CD4-positive, alpha-beta memory T cell (primary cell): ENCODE measurements around the gene FANCE. TPM values are rescaled to one million over a fixed set of nuclear protein-coding genes. Genes with fewer than 3 reads are reported as not detected.

Experiments
- CTCF ChIA-PET: fragments of 350-600 bp; sonication (Branson Sonifier 250); formaldehyde crosslinking; loops from one replicate; lab custom pipeline; 2021; ENCODE audit warnings: inconsistent platforms; ENCODE audit not compliant: partially characterized antibody; lab: Charles Lee
- POLR2A ChIA-PET: fragments of 350-600 bp; sonication (Branson Sonifier 250); formaldehyde crosslinking; loops from one replicate; lab custom pipeline; 2021; ENCODE audit not compliant: partially characterized antibody; lab: Charles Lee
- DNase-seq, 5 donors: peaks; one replicate each; pipeline versions ENCODE4 v3.0.0 to v3.0.0-alpha.2; 2020 to 2022; ENCODE audit warnings: mixed read lengths in 1 of 5
- H3K27ac ChIP-seq: one replicate; pipeline ENCODE4 v1.7.0; 2013; ENCODE audit warnings: low read depth, low read length
- H3K27me3 ChIP-seq: 2 replicates; pipeline ENCODE4 v1.7.0; 2013; ENCODE audit warnings: mild to moderate bottlenecking, low read length, moderate library complexity; ENCODE audit not compliant: insufficient read depth
- H3K36me3 ChIP-seq: 2 replicates; pipeline ENCODE4 v1.7.0; 2013; ENCODE audit warnings: mild to moderate bottlenecking, low read length, moderate library complexity; ENCODE audit not compliant: insufficient read depth
- H3K4me1 ChIP-seq: 2 replicates; pipeline ENCODE4 v1.7.0; 2013; ENCODE audit warnings: mild to moderate bottlenecking, low read length, moderate library complexity; ENCODE audit not compliant: insufficient read depth
- H3K4me3 ChIP-seq, 2 donors: one replicate each; pipeline ENCODE4 v1.7.0; 2013; ENCODE audit warnings: low read length in 2 of 2, mild to moderate bottlenecking in 1 of 2
- H3K9me3 ChIP-seq, 2 donors: one replicate each; pipeline ENCODE4 v1.7.0; 2013; ENCODE audit warnings: low read length in 2 of 2, control low read depth in 1 of 2; ENCODE audit not compliant: control insufficient read depth in 1 of 2
- H3K27ac Mint-ChIP-seq, 7 donors: one replicate each; pipeline ENCODE4 v1.8.0; 2020 to 2021; ENCODE audit warnings: mixed read lengths in 7 of 7, mild to moderate bottlenecking in 6 of 7, inconsistent platforms in 3 of 7, moderate library complexity in 3 of 7
- H3K27me3 Mint-ChIP-seq, 2 donors: one replicate each; pipeline ENCODE4 v1.8.0; 2020 to 2021; ENCODE audit warnings: mixed read lengths in 2 of 2
- H3K36me3 Mint-ChIP-seq, 2 donors: one replicate each; pipeline ENCODE4 v1.8.0; 2020 to 2021; ENCODE audit warnings: mixed read lengths in 2 of 2, inconsistent platforms in 1 of 2, mild to moderate bottlenecking in 1 of 2
- H3K4me1 Mint-ChIP-seq, 4 donors: one replicate each; pipeline ENCODE4 v1.8.0; 2020 to 2021; ENCODE audit warnings: mixed read lengths in 4 of 4, mild to moderate bottlenecking in 1 of 4
- H3K4me3 Mint-ChIP-seq, 8 donors: one replicate each; pipeline ENCODE4 v1.8.0; 2020 to 2021; ENCODE audit warnings: mixed read lengths in 8 of 8, mild to moderate bottlenecking in 7 of 8, moderate library complexity in 6 of 8, inconsistent platforms in 3 of 8
- H3K9me3 Mint-ChIP-seq, 8 donors: one replicate each; pipeline ENCODE4 v1.8.0; 2020 to 2021; ENCODE audit warnings: mixed read lengths in 8 of 8, mild to moderate bottlenecking in 5 of 8, inconsistent platforms in 3 of 8, moderate library complexity in 1 of 8
- intact Hi-C: fragments of 100-400 bp; cut with micrococcal nuclease; formaldehyde crosslinking; loops from one replicate; pipeline ENCODE4 v1.15.1; 2023
- polyA plus RNA-seq, 2 donors: library from polyadenylated mRNA; unstranded; fragments of 300-500 nt; fragmentation: Illumina TruSeq; gene quantifications; one replicate each; pipeline ENCODE4 v1.2.3, GENCODE V29; 2021
- total RNA-seq, 2 experiments: library from RNA; stranded (reverse); gene quantifications; one replicate each; pipeline ENCODE4 v1.2.3, GENCODE V29; 2021

The FANCE gene
- total and polyA plus RNA-seq, 4 experiments from 2014 or later: 5.4 to 9.0 (median 7.9) TPM

DNA sequence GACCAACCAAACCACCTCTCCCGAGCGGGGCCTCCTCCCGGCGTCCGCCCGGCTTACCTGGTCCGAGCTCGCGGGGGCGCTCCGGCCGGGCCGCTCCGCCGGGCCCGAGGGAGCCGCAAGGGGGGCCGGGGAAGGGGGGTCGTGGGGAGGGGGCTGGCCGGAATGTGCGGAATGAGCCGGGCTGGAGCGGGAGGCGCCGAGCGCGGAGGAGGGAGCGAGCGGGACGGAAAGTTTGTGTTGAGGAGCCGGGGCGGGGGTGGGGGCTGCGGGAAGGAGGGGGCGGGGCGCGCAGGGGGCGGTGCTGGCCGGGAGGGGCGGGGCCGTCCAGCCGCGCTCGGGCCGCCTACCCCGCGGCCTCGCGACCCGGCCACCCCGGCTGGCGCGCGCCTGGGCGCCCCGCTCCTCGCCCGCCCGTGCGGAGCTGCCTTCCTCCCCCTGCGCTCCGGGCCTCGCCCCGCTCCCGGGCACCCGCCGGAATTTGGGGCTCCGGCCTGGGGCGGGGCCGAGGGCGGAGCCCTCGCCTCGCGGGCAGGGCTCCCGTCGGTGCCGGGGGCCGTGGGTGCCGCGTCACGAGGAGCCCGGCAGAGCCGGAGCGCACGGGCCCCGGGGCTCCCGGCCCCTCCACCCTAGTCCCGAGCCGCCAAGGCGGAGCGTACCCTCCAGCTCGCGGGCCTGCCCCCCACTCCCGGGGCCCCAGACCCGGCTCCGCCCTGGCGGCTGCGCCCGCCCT, 44.9 kb downstream of the FANCE start, which contains the start of gene TEAD3:
TEAD3 (minus strand) TSS at position 239 of the 730 bp plus-strand sequence.
- peak within 1 kb of the TSS in 4 of 7 donors; percentile 9 to 70 (median 42) for H3K27ac Mint-ChIP-seq

DNA sequence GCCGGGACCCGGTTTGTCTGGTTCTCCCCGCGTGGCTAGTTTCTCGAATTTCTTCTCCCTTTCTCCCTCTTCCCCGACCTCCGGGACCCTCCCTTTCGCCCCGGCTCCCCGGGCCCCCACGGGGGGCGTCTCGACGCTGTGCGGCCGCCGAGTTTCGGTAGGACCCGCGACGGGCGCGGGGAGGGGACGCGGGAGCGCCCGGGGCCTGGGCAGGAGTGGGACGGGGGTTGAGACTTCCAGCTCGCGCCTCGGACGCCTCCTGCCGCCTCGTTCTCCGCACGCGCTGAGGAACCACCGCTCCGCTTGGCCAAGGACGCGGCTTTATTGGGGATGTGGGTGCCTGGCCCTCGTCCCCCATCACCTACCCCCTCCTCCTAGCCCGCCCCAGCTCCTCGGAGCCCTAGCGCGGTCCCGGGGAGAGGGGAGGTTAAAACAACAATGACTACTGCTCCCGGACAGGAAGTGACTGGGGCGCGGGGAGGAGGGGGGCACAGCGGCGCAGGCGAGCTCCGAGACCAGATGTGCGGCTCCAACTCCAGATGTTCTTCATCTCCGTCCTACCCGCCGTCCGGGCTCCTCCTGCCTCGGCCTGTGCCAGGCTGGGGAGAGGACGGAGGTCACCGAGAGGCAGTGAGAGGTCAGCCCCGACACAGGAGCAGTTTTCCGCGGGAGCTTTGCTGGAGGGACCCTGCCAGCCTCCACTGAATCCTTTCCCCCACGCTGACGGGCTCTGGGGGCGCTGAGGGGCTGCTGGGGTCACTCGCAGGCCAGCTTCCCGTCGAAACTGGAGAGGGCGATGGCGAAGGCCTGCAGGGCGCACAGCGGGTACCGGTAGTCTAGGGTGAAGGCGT, 45.7 kb downstream of the FANCE start:
- H3K36me3 ChIP-seq: no peaks in the 10 kb centered on the region
- H3K27ac ChIP-seq: peak overlapping the region; percentile 43
- Mint-ChIP-seq H3K36me3 (no peaks in the 10 kb centered on the region), H3K27ac (peak overlapping the region in 3 of 7 donors; percentile 9 to 70 (median 55)), H3K4me1 (peaks cover 10 to 37% (median 15%) of the 10 kb centered on the region in 4 donors), H3K4me3 (peak overlapping the region; percentile 72 to 85 (median 82)), H3K27me3 (peaks cover 9 to 18% of the 10 kb centered on the region in 2 donors), H3K9me3 (peaks cover 0 to 1% (median 0%) of the 10 kb centered on the region in 8 donors)
- intact Hi-C loops: loop anchor here (1.0 kb wide), 1 partner anchor 29 kb away; the partner anchor contains the start of gene RPL10A
- H3K4me1 ChIP-seq: peaks cover 10% of the 10 kb centered on the region
- H3K9me3 ChIP-seq: no peaks in the 10 kb centered on the region
- ChIA-PET CTCF (interaction anchor here (0.7 kb wide), 2 partner anchors 25 to 156 kb away, joined by 3 read pairs; no protein-coding TSS in a partner anchor), POLR2A (interaction anchor here (1.0 to 2.8 kb wide), 9 partner anchors 17 to 239 kb away, joined by 3 to 15 read pairs (median 3); partner anchors contain the start of genes FANCE and RPL10A)
- H3K27me3 ChIP-seq: no peaks in the 10 kb centered on the region
- DNase-seq: peak; percentile 25 to 56 (median 37)
- H3K4me3 ChIP-seq: peak overlapping the region in 1 of 2 donors; percentile 59

More for the DNA sequence above, 44.9 kb downstream of the FANCE start, which contains the start of gene TEAD3:
- Histone ChIP-seq H3K27me3 (no peaks in the 10 kb centered on the region), H3K36me3 (no peaks in the 10 kb centered on the region), H3K9me3 (no peaks in the 10 kb centered on the region), H3K4me1 (peaks cover 10% of the 10 kb centered on the region), H3K27ac (peak within 1 kb of the TSS; percentile 43), H3K4me3 (peak within 1 kb of the TSS in 1 of 2 donors; percentile 59)
- Mint-ChIP-seq H3K4me3 (peak within 1 kb of the TSS; percentile 72 to 85 (median 82)), H3K9me3 (no peaks in the 10 kb centered on the region), H3K36me3 (no peaks in the 10 kb centered on the region), H3K4me1 (peaks cover 10 to 37% (median 17%) of the 10 kb centered on the region in 4 donors), H3K27me3 (peaks cover 7 to 18% of the 10 kb centered on the region in 2 donors)
- CTCF ChIA-PET: interaction anchor here (0.7 kb wide), 1 partner anchor 25 kb away, joined by 3 read pairs; no protein-coding TSS in a partner anchor
- intact Hi-C loops: loop anchor here (1.0 kb wide), 1 partner anchor 29 kb away; the partner anchor contains the start of gene RPL10A
- DNase-seq: peak; percentile 48 to 68 (median 52)
- POLR2A ChIA-PET: interaction anchor here (1.0 to 2.8 kb wide), 8 partner anchors 23 to 238 kb away, joined by 3 to 15 read pairs (median 4); partner anchors contain the start of genes FANCE and RPL10A

DNA sequence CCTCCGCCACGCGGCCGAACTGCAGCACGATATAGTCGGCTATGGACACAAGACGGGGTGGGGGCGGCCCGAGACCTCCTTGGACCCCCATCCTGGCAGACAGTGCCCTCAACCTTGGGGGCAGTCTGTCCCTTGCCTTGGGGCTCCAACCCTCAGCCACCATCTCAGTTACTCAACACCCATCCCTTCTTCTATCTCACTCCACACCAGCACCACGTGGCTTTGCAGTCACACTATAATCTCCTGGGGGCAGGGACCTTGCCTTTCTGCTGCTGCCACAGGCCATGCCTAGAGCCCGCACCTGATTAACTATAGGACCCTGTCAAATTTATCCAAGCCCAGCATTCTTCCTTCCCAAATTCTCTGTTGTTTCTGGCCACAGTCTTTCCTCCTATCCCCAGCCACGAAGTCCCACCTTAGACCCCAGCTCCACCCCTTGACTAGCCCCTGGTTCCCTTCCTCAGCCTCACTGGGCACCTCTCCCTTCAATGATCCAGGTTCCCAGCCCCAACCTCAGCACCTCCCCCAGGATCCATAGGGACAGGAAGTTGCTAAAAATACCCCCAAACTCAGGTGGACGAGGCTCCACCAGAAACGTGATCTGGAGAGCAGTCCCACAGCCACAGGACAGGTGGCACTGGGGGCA, 46.4 kb downstream of the FANCE start:
- DNase-seq: no peak

DNA sequence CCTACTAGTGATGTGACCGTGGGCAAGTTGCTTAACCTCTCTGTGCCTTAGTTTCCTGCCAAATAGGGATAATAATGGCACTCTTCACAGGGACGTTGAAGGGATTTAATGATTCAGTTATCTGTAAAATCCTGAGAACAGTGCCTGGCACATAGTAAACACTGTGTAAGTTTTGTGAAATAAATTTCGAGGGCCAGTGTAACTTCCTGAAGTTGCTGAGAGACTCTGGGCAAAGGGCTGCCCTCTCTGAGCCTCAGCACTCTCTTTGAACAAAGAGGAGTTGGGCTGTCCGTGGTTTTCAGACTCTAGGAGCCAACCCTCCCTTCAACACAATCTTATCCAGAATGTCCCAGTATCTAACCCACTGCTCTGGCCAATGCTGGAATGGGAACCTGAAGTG, 47.2 kb downstream of the FANCE start:
- Histone ChIP-seq H3K4me1 (peaks cover 10% of the 10 kb centered on the region), H3K9me3 (no peaks in the 10 kb centered on the region), H3K36me3 (no peaks in the 10 kb centered on the region), H3K27me3 (no peaks in the 10 kb centered on the region), H3K27ac (no peak overlapping the region), H3K4me3 (no peak overlapping the region)
- H3K27me3 Mint-ChIP-seq: peaks cover 9 to 22% of the 10 kb centered on the region in 2 donors
- H3K4me3 Mint-ChIP-seq: peak overlapping the region in 3 of 8 donors; percentile 19 to 43 (median 23)
- CTCF ChIA-PET: no interaction called here
- intact Hi-C loops: no loop called here
- no peaks in the 10 kb centered on the region for H3K36me3 Mint-ChIP-seq
- POLR2A ChIA-PET: interaction anchor here (1.2 kb wide), 1 partner anchor 155 kb away, joined by 3 read pairs; no protein-coding TSS in a partner anchor
- H3K9me3 Mint-ChIP-seq: peaks cover 0 to 1% (median 0%) of the 10 kb centered on the region in 8 donors
- DNase-seq: no peak
- H3K4me1 Mint-ChIP-seq: peaks cover 6 to 25% (median 9%) of the 10 kb centered on the region in 4 donors
- H3K27ac Mint-ChIP-seq: peak overlapping the region in 1 of 7 donors; percentile 9

More for the DNA sequence above, 46.4 kb downstream of the FANCE start:
- H3K36me3 ChIP-seq: no peaks in the 10 kb centered on the region
- Mint-ChIP-seq H3K4me1 (peaks cover 10 to 32% (median 14%) of the 10 kb centered on the region in 4 donors), H3K9me3 (peaks cover 0 to 1% (median 0%) of the 10 kb centered on the region in 8 donors), H3K4me3 (peak overlapping the region; percentile 72 to 85 (median 82)), H3K27me3 (peaks cover 9 to 22% of the 10 kb centered on the region in 2 donors), H3K36me3 (no peaks in the 10 kb centered on the region), H3K27ac (peak overlapping the region in 6 of 7 donors; percentile 22 to 79 (median 64))
- no peak overlapping the region for H3K27ac ChIP-seq
- ChIA-PET POLR2A (interaction anchor here (1.0 to 2.8 kb wide), 7 partner anchors 16 to 239 kb away, joined by 3 to 15 read pairs (median 3); partner anchors contain the start of gene RPL10A), CTCF (interaction anchor here (0.7 kb wide), 1 partner anchor 157 kb away, joined by 3 read pairs; no protein-coding TSS in a partner anchor)
- intact Hi-C loops: no loop called here
- H3K27me3 ChIP-seq: no peaks in the 10 kb centered on the region
- H3K4me1 ChIP-seq: peaks cover 10% of the 10 kb centered on the region
- H3K9me3 ChIP-seq: no peaks in the 10 kb centered on the region
- H3K4me3 ChIP-seq: no peak overlapping the region

DNA sequence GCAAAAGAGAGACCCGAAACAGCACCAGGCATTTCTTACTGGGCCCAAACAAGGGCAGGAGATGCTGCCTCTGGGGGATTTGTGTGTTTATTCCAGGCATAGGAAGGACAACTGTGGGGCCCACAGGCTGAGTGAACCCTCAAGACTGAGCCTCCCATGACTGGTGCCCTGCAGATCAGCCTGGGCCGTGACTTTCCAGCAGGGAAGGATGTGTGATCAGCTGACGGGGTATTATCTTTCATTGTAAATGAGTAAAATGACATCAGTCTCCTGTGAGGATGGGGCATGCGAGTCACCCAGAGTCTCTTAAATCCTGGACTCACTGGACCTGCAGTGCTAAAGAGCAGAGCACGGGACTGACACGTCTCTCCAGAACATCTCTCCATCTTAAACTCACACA, 48.6 kb downstream of the FANCE start:
- Histone ChIP-seq H3K27me3 (no peaks in the 10 kb centered on the region), H3K27ac (no peak overlapping the region), H3K36me3 (no peaks in the 10 kb centered on the region), H3K9me3 (no peaks in the 10 kb centered on the region), H3K4me3 (no peak overlapping the region), H3K4me1 (peaks cover 10% of the 10 kb centered on the region)
- Mint-ChIP-seq H3K4me1 (peaks cover 4 to 14% (median 7%) of the 10 kb centered on the region in 4 donors), H3K9me3 (peaks cover 0 to 1% (median 0%) of the 10 kb centered on the region in 8 donors), H3K27me3 (peaks cover 9 to 22% of the 10 kb centered on the region in 2 donors), H3K27ac (no peak overlapping the region), H3K36me3 (no peaks in the 10 kb centered on the region), H3K4me3 (no peak overlapping the region)
- no peak for DNase-seq
- intact Hi-C loops: no loop called here
- ChIA-PET CTCF (no interaction called here), POLR2A (no interaction called here)

DNA sequence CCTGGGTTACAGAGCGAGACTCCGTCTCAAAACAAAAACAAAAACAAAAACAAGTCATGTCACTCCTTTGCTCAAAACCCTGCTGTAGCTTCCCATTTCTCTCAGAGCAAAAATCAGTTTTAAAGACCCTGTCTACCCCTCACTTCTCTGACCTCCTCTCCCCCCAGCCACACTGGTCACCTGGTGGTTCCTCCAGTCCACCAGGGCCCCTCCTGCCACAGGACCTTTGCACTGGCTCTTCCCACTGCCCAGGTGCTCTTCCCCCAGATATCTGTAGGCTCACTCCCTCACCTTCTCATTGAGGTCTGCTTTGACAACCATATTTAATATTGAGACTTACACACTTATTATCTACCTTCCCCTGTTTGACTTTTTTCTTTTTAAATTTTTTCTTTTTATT, 49.6 kb downstream of the FANCE start:
- Histone ChIP-seq H3K36me3 (no peaks in the 10 kb centered on the region), H3K27me3 (no peaks in the 10 kb centered on the region), H3K4me3 (no peak overlapping the region), H3K9me3 (no peaks in the 10 kb centered on the region), H3K4me1 (peaks cover 10% of the 10 kb centered on the region), H3K27ac (no peak overlapping the region)
- ChIA-PET CTCF (interaction anchor here (0.7 kb wide), 1 partner anchor 25 kb away, joined by 4 read pairs; no protein-coding TSS in a partner anchor), POLR2A (interaction anchor here (0.7 kb wide), 1 partner anchor 204 kb away, joined by 4 read pairs; no protein-coding TSS in a partner anchor)
- Mint-ChIP-seq H3K27me3 (peaks cover 9 to 23% of the 10 kb centered on the region in 2 donors), H3K4me3 (no peak overlapping the region), H3K4me1 (peaks cover 4 to 12% (median 7%) of the 10 kb centered on the region in 4 donors), H3K36me3 (no peaks in the 10 kb centered on the region), H3K9me3 (peaks cover 0 to 1% (median 0%) of the 10 kb centered on the region in 8 donors), H3K27ac (no peak overlapping the region)
- no peak for DNase-seq
- intact Hi-C loops: no loop called here
